PC-9 (cell line): ENCODE results near the gene ITGBL1. TPM values are rescaled to one million over a fixed set of nuclear protein-coding genes. Genes with fewer than 3 reads are reported as not detected.

Experiments used
- BruUV-seq: library from RNA; stranded (reverse); fragments of 400-500 nt; replicated peaks from 2 replicates; lab custom pipeline; 2021; lab: Mats Ljungman, UMichigan
- CTCF ChIA-PET: fragments of 300-600 bp; sonication (Branson Sonifier 250); formaldehyde crosslinking; loops from one replicate; lab custom pipeline; 2022; ENCODE audit warnings: antibody characterized with exemption; lab: Charles Lee
- POLR2A ChIA-PET: fragments of 300-600 bp; sonication (Branson Sonifier 250); formaldehyde crosslinking; loops from one replicate; lab custom pipeline; 2022; ENCODE audit warnings: antibody characterized with exemption; ENCODE audit not compliant: unreplicated experiment; lab: Charles Lee
- DNase-seq, 2 experiments: peaks; one replicate each; pipeline versions ENCODE4 v3.0.0 to v3.0.0-alpha.2; 2015 to 2022; ENCODE audit warnings: mixed read lengths in 1 of 2
- H2AFZ ChIP-seq: fragments of 200-600 bp; sonication (generic); 2 replicates; pipeline ENCODE4 v1.8.1; 2017; ENCODE audit warnings: antibody characterized with exemption
- H3F3A ChIP-seq: fragments of 200-600 bp; sonication (generic); 2 replicates; pipeline ENCODE4 v1.8.1; 2017; ENCODE audit warnings: antibody characterized with exemption, mild to moderate bottlenecking, low read depth; ENCODE audit not compliant: insufficient read depth
- H3K27ac ChIP-seq: fragments of 200-600 bp; sonication (generic); 2 replicates; pipeline ENCODE4 v1.6.1; 2016; ENCODE audit warnings: mixed run types
- H3K27me3 ChIP-seq: fragments of 200-600 bp; sonication (generic); 2 replicates; pipeline ENCODE4 v1.6.1; 2016; ENCODE audit warnings: low read depth, mixed run types; ENCODE audit not compliant: insufficient read depth
- H3K36me3 ChIP-seq: fragments of 200-600 bp; sonication (generic); 2 replicates; pipeline ENCODE4 v1.6.1; 2016; ENCODE audit warnings: low read depth, mixed run types
- H3K4me1 ChIP-seq: fragments of 200-600 bp; sonication (generic); replicated peaks from 2 replicates; pipeline ENCODE4 v1.6.1; 2016; ENCODE audit warnings: mixed run types; ENCODE audit not compliant: insufficient read depth
- H3K4me2 ChIP-seq: fragments of 200-600 bp; sonication (generic); 2 replicates; pipeline ENCODE4 v1.6.1; 2017; ENCODE audit warnings: mixed run types
- H3K4me3 ChIP-seq: fragments of 200-600 bp; sonication (generic); 2 replicates; pipeline ENCODE4 v1.6.1; 2016; ENCODE audit warnings: mixed run types
- H3K79me2 ChIP-seq: fragments of 200-600 bp; sonication (generic); 2 replicates; pipeline ENCODE4 v1.6.1; 2017; ENCODE audit warnings: low read depth, mixed run types
- H3K9me2 ChIP-seq: fragments of 200-600 bp; sonication (generic); 2 replicates; pipeline ENCODE4 v1.8.1; 2017; ENCODE audit warnings: mild to moderate bottlenecking; ENCODE audit not compliant: insufficient read depth
- H3K9me3 ChIP-seq: fragments of 200-600 bp; sonication (generic); 2 replicates; pipeline ENCODE4 v1.8.1; 2016; ENCODE audit warnings: low read depth; ENCODE audit not compliant: insufficient read depth
- H4K20me1 ChIP-seq: fragments of 200-600 bp; sonication (generic); 2 replicates; pipeline ENCODE4 v1.8.1; 2017; ENCODE audit not compliant: insufficient read depth
- CTCF ChIP-seq: fragments of 200-600 bp; sonication (generic); conservative IDR thresholded peaks from 2 replicates; pipeline ENCODE4 v1.6.1; 2017; ENCODE audit warnings: mixed run types, antibody characterized with exemption, mild to moderate bottlenecking, moderate library complexity
- EZH2 ChIP-seq: fragments of 200-600 bp; sonication (generic); IDR thresholded peaks from 2 replicates; pipeline ENCODE4 v1.8.0; 2017; ENCODE audit warnings: antibody characterized with exemption, low read depth
- intact Hi-C: fragments of 100-400 bp; cut with micrococcal nuclease; formaldehyde crosslinking; loops from one replicate; pipeline ENCODE4 v1.10.0; 2022; ENCODE audit not compliant: unreplicated experiment
- total RNA-seq: library from RNA; stranded (reverse); gene quantifications from 2 replicates; pipeline ENCODE4 v1.2.3, GENCODE V29; 2021

The ITGBL1 gene
- total RNA-seq, 1 experiment from 2014 or later, result 52.5 TPM

- no peaks in the 10 kb centered on the region for H3K9me3 ChIP-seq
- TF ChIP-seq CTCF (no peak), EZH2 (no peak)
- POLR2A ChIA-PET, result no interaction called here
- no peak overlapping the region for H3K27ac ChIP-seq
- DNase-seq, result no peak
- intact Hi-C loops, result no loop called here
- BruUV-seq, result no TSS peak
- H3K36me3 ChIP-seq, result no peaks in the 10 kb centered on the region
- H2AFZ ChIP-seq, result no peak overlapping the region
- no peaks in the 10 kb centered on the region for H3K4me1 ChIP-seq
- no peaks in the 10 kb centered on the region for H4K20me1 ChIP-seq
- no peaks in the 10 kb centered on the region for H3K27me3 ChIP-seq
- CTCF ChIA-PET, result no interaction called here
- H3K4me2 ChIP-seq, result no peak overlapping the region
- peaks cover 5% of the 10 kb centered on the region; the same call in 1 of the 2 replicates for H3F3A ChIP-seq
- no peak overlapping the region for H3K4me3 ChIP-seq
- H3K9me2 ChIP-seq, result no peaks in the 10 kb centered on the region
- H3K79me2 ChIP-seq, result 0 out of 2 replicates have a peak, but pooled peaks cover 4% of the 10 kb centered on the region
These were observed 100.3 kb downstream of the ITGBL1 start for GRCh38 chr13:101552786-101553185.

GRCh38 chr13:101554420-101555125 lies 102.1 kb downstream of the ITGBL1 start:
- Histone ChIP-seq H3K36me3 (no peaks in the 10 kb centered on the region), H3K27ac (no peak overlapping the region), H3K9me3 (0 out of 2 replicates have a peak, but pooled peaks cover 3% of the 10 kb centered on the region), H3K27me3 (no peaks in the 10 kb centered on the region), H3F3A (peaks cover 5% of the 10 kb centered on the region; the same call in 1 of the 2 replicates), H2AFZ (no peak overlapping the region), H4K20me1 (no peaks in the 10 kb centered on the region), H3K4me1 (no peaks in the 10 kb centered on the region), H3K79me2 (0 out of 2 replicates have a peak, but pooled peaks cover 4% of the 10 kb centered on the region), H3K9me2 (no peaks in the 10 kb centered on the region), H3K4me2 (no peak overlapping the region), H3K4me3 (no peak overlapping the region)
- no peak for DNase-seq
- ChIA-PET CTCF (no interaction called here), POLR2A (interaction anchor here (0.6 kb wide), 1 partner anchor 16 kb away, joined by 7 read pairs; no protein-coding TSS in a partner anchor)
- TF ChIP-seq CTCF, result no peak
- TF ChIP-seq EZH2, result no peak
- no TSS peak for BruUV-seq
- intact Hi-C loops, result no loop called here

- no peak overlapping the region for H3K27ac ChIP-seq
- H3K4me1 ChIP-seq, result no peaks in the 10 kb centered on the region
- H3K36me3 ChIP-seq, result no peaks in the 10 kb centered on the region
- H3K4me3 ChIP-seq, result no peak overlapping the region
- no peak overlapping the region for H2AFZ ChIP-seq
- no peaks in the 10 kb centered on the region for H3K27me3 ChIP-seq
- H3K4me2 ChIP-seq, result no peak overlapping the region
- peaks cover 5% of the 10 kb centered on the region; the same call in 1 of the 2 replicates for H3F3A ChIP-seq
- DNase-seq, result no peak
- no TSS peak for BruUV-seq
- H4K20me1 ChIP-seq, result no peaks in the 10 kb centered on the region
- no peaks in the 10 kb centered on the region for H3K9me2 ChIP-seq
- ChIA-PET CTCF (interaction anchor here (0.5 kb wide), 1 partner anchor 42 kb away, joined by 4 read pairs; no protein-coding TSS in a partner anchor), POLR2A (interaction anchor here (0.5 kb wide), 1 partner anchor 200 kb away, joined by 3 read pairs; no protein-coding TSS in a partner anchor)
- no peak for TF ChIP-seq CTCF
- TF ChIP-seq EZH2, result no peak
- 0 out of 2 replicates have a peak, but pooled peaks cover 5% of the 10 kb centered on the region for H3K9me3 ChIP-seq
- H3K79me2 ChIP-seq, result peaks cover 6% of the 10 kb centered on the region; the same call in 1 of the 2 replicates
- intact Hi-C loops, result no loop called here
These were observed 103.1 kb downstream of the ITGBL1 start for GRCh38 chr13:101555610-101556009.
